Measurements from ENCODE around the gene VASH1.
A peak's percentile ranks its signal among the peaks of the same experiment; 100 is the strongest.

VASH1 gene

DNA sequence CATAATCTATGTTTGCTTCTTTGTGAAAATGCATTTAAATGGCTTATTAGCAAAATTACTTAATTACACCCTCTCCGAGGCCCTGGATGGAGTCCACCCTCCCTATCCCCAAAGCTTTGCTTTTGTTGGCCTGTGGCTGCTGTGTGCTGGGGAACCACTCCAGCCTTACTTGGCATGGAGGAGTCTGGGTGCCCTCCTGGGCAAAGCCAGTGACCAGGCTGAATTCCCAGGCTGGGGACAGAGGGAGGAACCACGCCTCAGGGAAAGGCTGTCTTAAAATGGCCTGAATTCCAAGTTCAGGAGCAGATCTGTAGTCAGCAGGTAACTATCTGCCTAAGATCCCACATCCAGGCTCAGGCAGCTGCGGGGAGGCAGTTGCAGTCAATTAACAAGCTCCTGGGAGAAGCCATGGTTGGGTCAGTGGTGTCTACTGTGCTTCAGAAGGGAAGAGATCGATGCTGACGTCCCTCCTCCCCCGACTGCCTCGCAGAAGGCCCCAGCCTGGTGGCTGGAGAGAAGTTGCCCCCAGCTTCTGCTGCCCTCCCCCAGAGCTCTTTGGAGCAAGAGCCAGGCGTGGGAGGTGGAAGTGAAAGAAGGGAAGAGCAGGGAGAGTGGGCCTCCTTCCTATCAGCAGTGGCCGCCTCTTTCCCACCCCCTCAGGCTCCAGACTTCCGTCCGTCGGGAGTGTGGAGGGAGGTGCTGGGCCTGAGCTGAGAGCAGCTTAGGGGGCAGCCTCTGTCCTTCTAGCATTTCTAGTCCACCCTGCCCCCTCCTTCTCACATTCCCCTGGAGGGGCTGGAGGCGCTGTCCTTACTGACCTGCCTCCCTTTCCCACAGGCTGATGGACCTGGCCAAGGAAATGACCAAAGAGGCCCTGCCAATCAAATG, 11.3 kb downstream of the VASH1 start:
- peak; percentile 58 for DNase-seq

GRCh38 chr14:76773188-76773885, 12.1 kb downstream of the VASH1 start:
- peak; percentile 85 for DNase-seq

GRCh38 chr14:76773956-76774820, 12.9 kb downstream of the VASH1 start:
- DNase-seq: no peak

GRCh38 chr14:76774821-76775694, 13.8 kb downstream of the VASH1 start:
- no peak for DNase-seq

DNA sequence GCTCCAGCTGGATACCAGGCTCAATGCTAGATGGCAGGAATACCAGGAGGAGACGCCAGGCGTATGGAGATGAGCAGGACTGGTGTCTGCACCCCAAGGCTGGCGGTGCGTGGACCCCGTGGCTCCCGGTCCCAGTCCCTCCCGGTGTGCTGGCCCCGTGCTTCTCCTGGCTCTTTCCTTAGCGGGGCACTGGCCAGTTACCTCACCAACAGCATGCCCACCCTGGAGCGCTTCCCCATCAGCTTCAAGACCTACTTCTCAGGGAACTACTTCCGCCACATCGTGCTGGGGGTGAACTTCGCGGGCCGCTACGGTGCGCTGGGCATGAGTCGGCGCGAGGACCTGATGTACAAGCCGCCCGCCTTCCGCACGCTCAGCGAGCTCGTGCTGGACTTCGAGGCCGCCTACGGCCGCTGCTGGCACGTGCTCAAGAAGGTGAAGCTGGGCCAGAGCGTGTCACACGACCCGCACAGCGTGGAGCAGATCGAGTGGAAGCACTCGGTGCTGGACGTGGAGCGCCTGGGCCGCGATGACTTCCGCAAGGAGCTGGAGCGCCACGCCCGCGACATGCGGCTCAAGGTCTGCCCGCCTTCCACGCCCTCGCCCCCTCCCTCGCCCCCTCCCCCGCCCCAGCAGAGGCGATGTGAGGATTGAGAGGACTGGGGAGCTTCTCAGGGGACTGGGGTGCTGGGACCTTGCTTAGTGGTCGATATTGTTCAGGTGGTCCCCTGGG, 14.6 kb downstream of the VASH1 start:
- no peak for DNase-seq

DNA sequence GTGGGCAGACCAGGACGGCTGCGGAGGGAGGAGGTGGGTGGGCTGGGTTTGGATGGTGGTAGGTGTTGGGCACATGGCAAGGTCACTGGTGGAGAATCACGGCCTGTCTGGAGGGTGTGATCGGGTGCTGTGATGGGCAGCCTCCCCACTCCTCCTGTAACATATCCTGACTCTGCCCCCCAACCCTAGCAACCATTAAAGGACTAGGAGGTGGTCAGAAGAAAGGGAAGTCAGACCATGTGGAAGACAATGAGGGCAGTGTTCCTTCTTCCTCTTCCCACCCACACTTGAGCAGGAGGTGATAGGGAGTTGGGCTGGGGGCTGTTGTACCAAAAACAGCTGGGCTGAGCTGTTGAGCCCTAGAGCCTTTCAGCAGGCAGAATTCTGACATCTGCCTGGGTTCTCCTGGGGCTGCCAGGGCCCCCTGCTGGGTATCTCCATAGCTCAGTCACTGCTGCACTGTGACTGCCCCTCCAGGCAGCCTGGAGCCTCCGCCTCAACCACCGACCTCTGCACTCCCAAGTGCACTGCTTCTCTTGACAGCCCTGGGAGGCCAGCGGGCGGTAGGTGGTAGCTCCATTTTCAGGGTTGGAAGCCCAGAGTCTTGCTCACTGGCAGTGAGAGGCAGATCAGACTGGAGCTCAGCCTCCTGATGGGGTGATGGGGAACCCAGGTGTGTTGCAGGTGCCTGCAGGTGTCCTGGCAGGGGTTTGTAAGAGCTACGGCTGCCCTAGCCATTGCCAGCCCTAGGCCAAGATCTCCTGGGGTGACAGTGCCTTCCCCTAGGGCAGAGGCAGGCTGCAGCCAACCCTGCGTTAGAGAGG, 15.4 kb downstream of the VASH1 start:
- DNase-seq: no peak

DNA sequence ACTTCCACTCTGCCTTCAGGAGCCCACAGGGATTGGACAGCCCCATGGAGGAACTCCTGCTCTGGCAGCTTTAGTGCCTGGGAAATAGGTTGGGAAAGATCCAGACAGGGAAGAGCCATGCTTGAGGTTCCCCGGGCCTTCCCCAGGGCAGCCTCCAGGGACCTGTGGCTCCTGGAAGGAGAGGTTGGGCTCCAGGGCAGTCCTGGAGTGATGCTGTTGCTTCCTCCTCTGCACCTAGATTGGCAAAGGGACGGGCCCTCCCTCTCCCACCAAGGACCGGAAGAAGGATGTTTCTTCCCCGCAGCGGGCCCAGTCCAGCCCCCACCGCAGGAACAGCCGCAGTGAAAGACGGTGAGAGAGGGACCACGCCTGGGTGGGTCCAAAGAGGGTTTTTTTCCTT, 16.5 kb downstream of the VASH1 start:
- DNase-seq: no peak

GRCh38 chr14:76778546-76779215, 17.4 kb downstream of the VASH1 start:
- no peak for DNase-seq

GRCh38 chr14:76779221-76780057, 18.2 kb downstream of the VASH1 start:
- no peak for DNase-seq

DNA sequence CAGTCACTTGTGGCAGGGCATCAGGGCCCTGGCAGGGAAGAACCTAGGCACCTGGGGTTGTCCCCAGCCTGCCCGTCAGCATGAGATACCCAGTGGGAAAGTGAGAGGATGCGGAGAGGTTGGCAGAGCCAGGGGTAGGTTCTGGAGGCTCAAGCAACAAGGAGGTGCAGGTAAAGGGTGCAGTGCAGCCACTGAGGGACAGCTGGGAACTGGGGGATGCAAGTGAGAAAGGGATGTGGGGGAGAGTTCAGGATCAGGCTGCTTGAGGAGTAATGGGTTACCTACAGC, 18.7 kb downstream of the VASH1 start:
- DNase-seq: no peak

GRCh38 chr14:76780360-76780759, 19.1 kb downstream of the VASH1 start:
- no peak for DNase-seq

DNA sequence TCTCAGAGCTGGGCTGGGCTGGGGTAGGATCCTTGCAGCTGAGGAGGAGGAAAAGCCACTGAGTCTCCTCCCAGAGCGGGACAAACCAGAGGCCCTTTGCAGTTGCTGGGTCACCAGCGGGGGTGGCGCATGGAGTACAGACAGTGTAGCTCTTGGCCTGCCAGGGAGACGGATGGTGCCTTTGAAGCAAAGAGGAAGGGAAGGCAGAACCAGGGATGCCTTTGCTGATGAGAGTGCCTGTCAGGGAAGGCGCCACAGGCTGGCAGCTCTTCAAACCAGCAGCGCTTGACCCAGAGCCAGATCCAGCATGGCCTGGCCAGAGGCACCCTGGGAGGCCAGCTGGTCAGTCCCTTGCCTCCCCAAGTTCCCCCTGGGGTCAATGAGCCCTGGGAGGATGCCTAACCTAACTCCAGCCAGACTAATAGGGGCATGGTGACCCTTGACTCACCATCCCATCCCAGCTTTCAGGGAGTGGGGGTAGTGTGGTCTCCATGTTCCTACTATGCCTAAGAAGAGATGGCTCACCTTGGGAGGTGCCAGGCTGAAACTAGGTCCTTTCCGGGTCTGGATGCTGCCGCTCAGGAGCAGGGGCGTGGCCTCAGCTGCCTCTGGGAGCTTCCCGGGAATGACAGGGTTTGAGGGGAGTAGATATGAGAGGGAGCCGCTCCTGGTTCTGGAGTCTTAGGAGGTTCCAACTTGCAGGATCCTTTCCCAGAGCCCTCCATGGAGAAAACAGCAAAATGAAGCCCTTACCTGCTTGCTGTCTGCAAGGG, 19.8 kb downstream of the VASH1 start:
- no peak for DNase-seq

DNA sequence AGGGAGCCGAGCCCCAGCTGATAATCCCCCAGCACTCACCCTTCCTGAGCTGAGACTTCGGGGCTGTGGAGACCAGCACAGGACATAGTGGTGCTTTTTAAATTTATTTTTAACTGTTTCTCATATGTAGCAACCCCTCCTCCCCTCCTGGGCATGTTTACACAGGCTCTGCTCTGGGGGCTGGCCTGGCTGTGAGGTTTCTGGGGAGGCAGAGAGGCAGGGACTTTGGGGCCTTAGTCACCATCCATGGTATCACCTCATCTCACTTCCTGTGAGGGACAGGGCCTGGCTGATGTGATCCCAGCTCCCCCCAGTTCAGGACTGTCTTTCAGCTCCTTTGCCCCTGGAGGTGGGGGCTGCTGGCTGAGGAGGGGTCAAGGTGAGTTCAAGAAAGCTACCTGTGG, 20.4 kb downstream of the VASH1 start:
- DNase-seq: peak; percentile 28

GRCh38 chr14:76782115-76782884, 21.0 kb downstream of the VASH1 start:
- DNase-seq: no peak

- DNase-seq: no peak
Measured at GRCh38 chr14:76782885-76783566, 21.8 kb downstream of the VASH1 start.

GRCh38 chr14:76784266-76784874, 23.1 kb downstream of the VASH1 start:
- no peak for DNase-seq

DNA sequence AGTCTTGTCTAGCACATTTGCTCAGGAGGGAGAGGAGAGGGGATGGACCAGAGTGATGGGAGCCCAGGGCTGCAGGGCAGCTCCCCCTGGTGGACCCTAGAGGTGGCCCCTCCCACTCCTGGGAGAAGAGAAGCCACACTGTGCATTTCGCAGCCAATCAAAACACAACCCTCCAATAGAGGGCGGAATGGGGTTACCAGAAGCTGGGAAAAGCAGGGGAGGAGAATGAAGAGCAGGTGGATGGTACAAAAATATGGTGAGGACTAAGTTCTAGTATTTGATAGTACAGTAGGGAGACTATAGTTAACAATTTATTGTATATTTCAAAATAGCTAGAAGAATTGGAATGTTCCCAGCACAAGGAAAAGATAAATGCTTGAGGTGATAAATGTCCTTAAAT, 23.6 kb downstream of the VASH1 start:
- peak; percentile 78 for DNase-seq
